T-helper 9 cell (primary cell): ENCODE results near the gene AP5Z1.
"Not testable (repeated sequence)": the region's sequence is repeated elsewhere in the genome, so short reads cannot be mapped to it uniquely, and the experiment has no call there.

Experiments used
- DNase-seq: peaks from one replicate; pipeline ENCODE4 v3.0.0-alpha.2; 2020

Gene AP5Z1

DNA sequence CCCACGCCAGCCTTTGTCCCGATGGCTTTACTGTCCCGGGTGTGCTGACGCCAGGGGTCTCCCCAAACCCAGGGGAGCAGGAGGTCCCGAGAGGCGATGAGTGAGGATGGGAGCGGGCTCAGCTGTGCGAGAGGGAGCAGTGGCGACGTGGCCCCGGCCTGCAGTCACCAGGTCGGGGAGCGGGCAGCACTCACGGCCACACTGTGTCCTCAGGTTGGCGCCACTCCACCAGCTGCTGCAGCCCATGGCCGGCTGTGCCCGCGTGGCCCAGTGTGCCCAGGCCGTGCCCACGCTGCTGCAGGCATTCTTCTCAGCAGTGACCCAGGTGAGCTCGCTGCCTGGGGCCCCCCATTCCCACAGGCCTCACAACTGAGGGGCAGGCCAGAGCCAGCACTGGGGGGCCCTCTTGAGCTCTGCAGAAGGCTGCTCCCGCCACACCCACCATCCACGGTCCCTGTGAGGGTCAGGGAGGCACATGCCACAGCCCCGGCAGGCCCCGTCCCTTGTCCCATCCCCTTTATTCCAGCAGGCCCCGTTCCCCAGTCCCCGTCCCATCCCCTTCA, 13.3 kb downstream of the AP5Z1 start:
- DNase-seq, result no peak

DNA sequence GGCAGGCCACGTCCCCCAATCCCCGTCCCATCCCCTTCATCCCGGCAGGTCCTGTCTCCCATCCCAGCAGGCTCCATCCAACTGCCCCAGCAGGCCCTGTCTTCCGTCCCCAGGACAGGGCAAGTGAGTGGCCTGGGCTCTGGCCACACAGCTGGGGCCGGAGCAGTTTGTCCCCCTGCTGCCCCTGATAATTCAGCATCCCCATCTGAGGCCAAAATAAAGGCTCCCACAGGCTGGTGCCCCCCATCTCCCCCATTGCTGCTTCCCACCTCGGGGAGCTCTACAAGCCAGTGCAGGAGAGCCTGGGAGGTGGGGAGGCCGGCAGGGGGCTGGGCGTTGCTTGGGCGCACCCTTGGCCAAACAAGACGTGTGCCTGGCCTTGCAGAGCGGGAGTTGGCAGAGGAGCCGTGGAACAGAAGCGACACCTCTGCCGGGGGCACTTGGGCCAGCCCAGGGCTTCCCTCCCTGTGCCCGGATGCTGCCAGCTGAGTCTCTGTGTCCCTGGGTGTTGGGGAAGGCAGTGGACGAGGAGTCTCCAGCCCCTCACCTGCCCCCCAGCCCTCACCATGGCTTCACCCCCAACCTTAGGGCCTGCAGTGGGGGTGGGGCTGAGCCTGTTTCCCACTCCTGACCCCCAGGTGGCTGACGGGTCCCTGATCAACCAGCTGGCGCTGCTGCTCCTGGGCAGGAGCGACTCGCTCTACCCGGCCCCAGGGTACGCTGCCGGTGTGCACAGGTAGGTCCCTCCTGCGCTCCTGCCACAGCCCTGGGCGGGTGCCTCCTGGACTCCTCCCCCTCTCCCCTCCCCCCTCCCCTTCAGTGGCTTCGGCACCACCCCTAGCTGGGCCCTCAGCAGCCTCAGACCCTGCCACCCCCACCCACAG, 14.0 kb downstream of the AP5Z1 start:
- DNase-seq, result no peak

DNA sequence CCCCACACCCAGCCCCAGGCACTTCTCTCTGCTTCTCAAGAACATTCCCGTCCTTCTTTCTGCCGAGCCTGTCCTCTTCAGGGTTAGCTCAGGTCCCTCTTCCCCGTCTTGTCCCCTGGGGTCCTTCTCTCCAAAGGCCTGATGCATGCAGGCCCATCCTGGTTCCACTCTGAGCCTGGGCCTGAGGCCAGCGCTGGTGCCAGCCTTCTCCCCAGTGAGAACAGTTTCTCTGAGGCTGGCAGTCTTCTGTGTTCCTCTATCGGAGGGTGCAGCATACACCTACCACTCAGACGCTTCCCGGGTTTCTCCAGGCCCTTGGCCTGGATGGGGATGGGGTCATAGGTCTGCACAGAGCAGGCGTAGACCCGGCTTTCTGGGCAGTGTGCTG, 14.6 kb downstream of the AP5Z1 start:
- no peak for DNase-seq

DNA sequence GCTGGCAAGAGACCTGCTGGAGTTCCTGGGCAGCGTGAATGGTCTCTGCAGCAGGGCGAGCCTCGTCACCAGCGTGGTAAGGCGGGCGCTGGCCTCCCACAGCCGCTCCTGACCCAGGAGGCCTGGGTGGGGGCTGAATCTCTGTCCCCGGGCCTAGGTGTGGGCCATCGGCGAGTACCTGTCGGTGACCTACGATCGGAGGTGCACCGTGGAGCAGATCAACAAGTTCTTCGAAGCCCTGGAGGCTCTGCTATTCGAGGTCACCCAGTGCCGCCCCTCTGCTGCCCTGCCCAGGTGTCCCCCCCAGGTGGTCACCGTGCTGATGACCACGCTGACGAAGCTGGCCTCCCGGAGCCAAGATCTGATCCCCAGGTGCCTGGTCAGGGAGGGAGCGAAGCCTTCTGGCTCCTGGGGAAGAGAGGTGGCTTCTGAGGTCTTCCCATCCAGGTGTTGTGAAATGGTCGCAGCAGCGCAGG, 15.1 kb downstream of the AP5Z1 start:
- DNase-seq, result no peak

DNA sequence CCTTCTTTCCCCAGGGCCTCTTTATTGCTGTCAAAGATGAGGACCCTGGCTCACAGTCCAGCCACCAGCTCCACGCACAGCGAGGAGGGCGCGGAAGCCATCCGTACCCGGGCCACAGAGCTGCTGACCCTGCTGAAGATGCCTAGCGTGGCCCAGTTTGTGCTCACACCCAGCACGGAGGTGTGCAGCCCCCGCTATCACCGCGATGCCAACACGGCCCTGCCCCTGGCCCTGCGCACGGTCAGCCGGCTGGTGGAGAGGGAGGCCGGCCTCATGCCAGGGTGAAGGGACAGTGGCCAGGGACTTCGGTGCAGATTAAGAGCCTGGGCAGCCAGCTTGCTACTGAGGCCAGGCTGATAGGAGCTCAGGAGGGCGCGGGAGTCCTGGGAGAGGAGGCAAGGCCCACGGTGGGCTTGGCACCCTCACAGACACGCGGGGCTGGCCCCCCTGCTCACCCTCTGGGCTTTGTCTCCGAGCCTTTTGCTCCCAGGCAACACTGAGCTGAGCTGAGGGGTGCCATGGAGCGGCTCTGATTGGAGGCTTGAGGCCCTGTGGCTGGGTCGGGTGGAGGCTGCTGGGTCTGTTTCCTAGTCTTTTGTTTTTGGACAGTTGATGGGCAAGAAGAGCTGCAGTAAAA, 15.8 kb downstream of the AP5Z1 start:
- DNase-seq, result no peak

DNA sequence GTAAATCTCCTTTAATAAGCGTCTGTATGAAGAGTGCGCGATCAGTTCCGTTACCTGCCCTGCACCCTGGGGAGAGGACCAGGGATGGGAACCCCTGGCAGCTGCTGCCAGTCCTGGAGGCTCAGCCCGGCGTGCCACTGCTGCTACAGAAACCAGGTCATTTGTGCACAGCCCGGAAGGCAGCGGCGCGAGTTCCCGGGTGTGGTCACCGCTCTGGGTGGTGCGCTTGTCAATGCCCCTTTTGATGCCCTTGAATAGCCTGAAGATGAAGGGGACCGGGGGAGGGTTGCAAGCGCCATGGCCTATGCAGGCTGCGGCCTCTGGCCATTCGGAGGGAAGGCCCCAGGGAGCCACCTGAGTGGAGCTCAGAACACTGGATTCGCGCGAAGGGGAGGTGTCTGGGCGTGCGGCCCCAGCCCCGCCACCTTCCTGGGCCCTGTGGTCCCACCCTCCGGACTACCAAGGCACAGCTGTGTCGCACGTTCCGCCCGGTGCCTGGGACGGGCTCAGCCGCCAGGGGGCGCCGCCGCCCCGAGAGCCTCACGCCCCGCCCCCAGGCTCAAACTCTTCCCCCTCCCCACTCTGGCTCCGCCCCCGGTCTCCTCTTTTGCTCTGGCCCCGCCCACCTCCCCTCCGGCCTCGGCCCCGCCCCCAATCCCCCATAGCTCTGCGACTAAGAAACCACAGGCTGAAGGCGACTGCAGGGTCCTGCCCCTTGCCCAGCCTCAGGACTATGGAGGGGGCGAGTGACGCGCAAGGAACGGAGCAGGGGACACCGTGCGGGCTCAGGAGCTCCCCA, 16.5 kb downstream of the AP5Z1 start:
- peak; percentile 77 for DNase-seq

DNA sequence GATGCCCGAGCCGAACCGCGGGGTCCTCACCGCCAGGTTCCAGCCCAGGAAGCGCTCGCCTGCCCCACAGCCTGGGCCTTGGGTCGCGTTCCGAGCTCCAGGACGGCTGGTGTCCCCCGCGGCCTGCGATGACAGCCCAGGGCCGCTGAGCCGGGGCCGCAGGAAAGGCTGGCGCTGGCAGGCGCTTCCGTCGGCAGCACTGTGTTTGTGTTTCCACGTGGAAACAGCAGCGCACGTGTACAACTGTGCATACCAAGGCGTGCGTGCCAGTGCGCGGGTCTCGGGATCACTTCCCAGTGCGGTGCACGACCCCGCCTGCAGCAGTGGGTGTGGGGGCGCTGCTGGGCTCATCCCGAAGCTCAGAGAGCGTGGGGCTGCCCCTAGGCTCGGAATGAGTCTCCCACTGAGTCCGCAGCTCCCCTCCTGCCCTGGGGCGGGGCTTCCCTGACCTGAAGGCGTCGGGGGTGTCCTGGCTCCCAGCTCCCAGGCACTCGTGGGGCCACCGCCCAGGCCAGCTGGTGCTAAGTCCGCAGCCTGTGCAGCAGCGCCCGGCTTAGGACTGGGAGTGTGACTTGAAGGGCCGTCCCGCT, 17.2 kb downstream of the AP5Z1 start:
- no peak for DNase-seq

DNA sequence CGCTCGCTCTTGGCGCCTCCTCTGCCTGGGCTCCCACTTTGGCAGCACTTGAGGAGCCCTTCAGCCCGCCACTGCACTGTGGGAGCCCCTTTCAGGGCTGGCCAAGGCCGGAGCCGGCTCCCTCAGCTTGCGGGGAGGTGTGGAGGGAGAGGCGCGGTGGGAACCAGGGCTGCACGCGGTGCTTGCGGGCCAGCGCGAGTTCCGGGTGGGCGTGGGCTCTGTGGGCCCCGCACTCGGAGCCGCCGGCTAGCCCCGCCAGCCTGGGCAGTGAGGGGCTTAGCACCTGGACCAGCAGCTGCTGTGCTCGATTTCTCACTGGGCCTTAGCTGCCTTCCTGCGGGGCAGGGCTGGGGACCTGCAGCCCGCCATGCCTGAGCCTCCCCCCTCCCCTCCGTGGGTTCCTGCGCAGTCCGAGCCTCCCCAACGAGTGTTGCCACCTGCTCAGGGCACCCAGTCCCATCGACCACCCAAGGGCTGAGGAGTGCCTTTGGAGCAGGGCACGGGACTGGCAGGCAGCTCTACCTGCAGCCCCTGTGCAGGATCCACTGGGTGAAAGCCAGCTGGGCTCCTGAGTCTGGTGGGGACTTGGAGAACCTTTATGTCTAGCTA, 18.1 kb downstream of the AP5Z1 start:
- DNase-seq, result not testable (repeated sequence)

DNA sequence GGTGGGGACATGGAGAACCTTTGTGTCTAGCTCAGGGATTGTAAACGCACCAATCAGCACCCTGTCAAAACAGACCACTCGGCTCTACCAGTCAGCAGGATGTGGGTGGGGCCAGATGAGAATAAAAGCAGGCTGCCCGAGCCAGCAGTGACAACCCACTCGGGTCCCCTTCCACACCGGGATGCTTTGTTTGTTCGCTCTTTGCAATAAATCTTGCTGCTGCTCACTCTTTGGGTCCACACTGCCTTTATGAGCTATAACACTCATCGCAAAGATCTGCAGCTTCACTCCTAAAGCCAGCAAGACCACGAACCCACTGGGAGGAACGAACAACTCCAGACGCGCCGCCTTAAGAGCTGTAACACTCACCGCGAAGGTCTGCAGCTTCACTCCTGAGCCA, 18.7 kb downstream of the AP5Z1 start:
- DNase-seq, result not testable (repeated sequence)

DNA sequence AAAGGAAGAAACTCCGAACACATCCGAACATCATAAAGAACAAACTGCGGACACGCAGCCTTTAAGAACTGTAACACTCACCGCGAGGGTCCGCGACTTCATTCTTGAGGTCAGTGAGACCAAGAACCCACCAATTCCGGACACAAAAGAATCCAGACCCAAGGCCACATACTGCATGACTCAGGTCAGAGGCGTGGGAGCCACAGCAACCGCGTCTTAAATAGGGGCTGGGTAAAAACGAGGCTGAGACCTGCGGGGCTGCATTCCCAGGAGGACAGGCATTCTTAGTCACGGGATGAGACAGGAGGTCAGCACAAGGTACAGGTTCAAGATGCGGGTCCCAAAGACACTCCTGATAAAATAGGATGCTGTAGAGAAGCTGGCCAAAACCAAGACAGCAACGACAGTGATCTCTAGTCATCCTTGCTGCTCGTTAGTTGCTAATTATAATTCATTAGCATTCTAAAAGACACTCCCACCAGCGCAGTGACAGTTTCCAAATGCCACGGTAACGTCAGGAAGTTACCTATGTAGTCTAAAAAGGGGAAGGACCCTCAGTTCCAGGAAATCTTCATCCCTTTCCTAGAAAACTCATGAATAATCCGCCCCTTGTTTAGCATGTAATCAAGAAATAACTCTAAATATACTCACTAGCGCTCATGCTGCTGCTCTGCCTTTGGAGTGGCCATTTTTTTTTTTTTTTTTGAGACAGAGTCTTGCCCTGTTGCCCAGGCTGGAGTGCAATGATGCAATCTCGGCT, 19.3 kb downstream of the AP5Z1 start:
- no peak for DNase-seq

DNA sequence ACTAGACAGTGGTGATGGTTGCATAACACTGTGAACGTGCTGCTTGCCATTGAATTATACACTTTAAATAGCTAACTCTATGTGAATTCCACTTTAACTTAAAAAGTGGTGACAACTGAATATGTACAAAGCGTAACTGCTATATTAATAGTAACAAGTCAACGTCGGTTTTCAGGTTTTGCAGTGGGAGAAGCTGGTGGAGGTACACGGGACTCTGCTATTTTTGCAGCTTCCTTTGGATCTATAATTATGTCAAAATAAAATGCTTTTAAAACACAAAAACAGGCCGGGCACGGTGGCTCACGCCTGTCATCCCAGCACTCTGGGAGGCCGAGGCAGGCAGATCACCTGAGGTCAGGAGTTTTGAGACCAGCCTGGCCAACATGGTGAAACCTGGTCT, 21.0 kb downstream of the AP5Z1 start:
- no peak for DNase-seq

DNA sequence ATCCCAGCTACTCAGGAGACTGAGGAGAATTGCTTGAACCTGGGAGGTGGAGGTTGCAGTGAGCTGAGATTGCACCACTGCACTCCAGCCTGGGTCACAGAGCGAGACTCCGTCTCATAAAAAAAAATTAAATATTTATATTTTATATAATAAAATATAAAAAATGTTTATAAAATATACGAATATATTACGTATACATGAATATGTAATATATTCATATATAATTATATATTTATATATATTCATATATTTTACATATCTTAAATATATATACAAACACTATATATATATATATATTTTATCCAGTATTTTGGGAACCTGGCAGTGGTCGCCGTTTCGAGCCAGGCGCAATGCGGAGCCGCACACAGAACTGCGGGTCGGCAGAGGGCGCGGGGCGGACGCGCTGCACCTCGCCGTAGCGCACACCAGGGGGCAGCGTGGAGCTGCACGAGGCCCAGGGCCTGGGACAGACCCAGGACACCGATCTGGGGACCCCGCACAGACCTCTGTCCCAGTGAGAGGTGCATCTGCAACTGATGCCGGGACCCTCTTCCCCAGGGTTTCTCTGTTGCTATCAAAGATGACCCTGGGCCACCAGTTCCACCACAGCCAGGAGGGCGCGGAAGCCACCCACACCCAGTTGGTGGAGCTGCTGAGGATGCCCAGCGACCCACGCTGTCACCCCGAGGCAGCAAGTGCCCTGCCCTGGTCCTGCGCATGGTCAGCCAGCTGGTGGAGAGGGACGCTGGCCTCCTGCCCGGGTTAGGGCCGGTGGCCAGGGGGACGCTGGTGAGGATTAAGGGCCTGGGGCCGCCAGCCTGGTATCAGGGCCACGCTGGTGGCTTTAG, 22.7 kb downstream of the AP5Z1 start:
- peak; percentile 56 for DNase-seq

DNA sequence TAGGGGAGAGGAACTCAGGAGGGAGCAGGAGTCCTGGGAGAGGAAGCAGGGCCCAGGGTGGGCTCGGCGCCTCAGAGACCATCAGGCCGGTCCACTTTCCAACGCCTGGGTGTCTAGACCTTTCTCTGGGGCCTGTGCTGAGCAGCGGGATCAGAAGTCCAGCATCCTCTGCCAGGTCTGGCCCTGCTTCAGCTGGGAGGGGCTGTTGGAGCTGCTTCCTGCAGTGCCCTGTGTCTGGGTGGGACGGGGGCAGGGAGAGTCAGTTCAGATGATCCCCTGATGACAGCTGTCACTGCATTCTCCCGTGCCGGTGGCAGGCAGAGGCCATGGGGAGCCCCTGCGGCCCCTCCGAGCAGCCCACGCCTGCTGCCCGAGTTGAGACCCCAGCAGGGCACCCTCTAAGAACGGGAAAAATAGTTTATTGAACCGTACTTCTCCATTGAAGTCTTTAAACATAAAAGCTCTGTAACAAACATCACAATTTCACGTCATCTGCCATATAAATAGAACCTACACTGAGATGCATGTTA, 23.3 kb downstream of the AP5Z1 start:
- no peak for DNase-seq

DNA sequence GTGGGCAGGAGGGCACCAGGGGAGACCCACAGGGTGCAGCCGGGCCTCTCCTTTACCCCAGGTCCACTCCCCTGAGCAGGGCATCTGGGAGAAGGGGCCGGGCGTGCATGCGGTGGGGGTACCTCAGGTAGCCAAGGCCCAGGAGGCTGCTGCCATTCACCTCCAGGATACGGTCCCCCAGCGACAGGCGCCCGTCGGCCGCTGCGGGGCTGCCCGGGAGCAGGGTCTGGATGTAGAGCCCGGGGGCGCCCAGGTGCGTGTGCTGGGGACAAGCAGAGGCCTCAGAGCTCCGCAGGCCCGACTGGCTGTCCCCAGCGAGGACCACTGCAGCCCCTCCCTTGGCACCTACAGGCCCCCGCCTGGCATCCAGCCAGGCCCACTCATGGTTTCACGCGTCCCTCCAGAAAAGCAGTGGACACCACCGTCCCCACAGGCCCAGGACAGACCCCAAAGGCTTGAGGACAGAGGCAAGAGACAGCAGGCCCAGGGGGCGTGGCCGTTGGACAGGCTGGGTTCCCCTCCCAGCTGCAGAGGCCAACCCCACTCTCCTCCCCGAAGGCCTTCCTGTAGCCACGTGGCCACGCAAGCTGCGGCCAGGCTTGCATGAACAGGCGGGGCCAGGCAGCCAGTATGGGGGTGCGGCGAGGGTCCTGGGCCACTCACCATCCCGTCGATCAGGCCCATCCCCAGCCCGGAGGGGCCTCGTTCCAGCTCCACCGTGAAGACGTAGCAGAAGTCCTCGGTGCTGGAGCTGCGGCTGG, 24.3 kb downstream of the AP5Z1 start:
- no peak for DNase-seq

DNA sequence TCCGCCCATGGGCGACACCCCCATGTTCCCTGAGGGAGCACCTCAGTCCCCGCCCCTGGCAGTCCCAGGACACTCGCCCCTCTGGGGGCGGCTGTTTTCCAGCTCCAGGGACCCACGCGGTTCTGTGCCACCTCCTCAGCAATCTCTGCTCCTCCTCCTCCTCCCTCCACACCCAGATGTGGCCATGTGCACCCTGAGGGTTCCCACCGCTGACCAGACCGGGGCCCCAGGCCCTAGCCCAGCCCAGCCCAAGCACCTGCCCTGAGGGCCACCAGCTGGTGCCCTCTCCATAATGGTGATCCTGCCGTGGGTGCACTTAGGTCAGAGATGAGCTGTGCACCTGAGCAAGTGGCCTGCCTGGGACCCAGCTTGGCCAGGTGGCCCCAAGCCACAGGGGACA, 25.1 kb downstream of the AP5Z1 start:
- no peak for DNase-seq

DNA sequence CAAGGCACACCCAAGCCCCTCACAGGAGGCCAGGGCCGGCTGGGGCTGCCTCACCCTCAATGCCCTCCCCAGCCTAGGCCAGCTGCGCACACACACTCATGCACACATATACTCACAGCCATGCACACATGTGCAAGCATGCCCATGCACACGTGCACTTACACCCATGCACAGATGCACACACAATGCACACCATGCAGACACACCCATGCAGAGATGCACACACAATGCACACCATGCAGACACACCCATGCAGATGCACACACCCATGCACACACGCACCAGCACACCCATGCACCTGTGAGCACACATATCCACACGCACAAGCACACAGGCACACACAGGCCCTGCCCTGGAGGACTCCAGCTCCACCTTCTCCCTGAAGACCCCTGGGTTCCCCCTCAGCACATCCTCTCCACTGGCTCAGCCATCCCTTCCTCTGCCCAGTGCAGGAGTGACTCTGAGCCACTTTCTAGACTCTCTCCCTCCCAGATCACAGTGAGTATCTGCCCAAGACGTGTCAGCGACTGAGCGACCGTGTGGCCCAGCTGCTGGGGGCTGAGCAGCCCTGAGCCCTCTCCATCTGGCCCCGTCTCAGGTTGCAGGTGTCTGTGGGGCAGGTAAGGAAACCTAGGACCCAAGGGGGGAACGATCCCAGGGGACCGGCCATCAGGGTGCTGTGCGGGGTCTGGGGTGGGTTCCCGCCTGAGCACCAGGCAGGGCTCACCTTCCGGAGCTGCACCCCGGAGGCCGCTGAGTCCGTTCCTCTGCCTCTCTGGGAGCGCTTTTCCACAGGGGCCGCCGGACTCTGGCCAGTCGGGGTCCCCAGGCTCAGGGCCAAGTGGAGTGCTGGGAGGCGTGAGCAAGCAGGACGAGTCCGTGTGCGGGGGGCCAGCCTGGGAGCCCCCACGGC, 25.8 kb downstream of the AP5Z1 start:
- no peak for DNase-seq

DNA sequence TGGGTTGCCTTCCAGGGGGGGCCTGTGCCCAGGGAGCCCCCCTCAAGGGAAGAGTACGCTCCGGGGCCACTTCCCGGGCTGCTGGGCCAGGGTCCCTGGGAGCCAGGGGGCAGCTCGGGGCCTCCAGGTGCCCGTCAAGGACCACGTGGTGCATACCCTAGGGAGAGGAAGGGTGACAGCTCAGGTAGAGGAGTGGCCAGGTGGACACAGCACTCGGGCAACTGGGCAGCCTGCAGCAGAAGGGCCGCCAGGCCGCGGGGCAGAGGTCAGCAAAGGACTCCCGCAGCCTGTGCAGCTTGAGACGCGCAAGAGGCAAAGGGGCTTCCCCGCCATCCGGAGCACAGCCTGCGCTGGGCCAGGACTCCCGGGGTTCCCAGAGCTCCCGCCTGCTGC, 26.4 kb downstream of the AP5Z1 start:
- no peak for DNase-seq

DNA sequence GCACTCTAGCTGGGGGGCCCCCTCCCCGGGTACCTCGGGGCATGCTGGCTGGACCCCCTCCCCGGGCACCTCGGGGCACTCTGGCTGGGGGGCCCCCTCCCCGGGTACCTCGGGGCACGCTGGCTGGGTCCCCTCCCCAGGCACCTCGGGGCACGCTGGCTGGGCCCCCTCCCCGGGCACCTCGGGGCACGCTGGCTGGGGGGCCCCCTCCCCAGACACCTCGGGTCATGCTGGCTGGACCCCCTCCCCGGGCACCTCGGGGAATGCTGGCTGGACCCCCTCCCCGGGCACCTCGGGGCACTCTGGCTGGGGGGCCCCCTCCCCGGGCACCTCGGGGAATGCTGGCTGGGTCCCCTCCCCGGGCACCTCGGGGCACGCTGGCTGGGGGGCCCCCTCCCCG, 27.2 kb downstream of the AP5Z1 start:
- DNase-seq, result not testable (repeated sequence)
